IMR-90 (cell line): Measurements from ENCODE around the gene CSGALNACT2. TPM values are rescaled to one million over a fixed set of nuclear protein-coding genes. Genes with fewer than 3 reads are reported as not detected.

Experiments
- ATAC-seq: fragments of 200-7000 bp; cut with Tn5 transposase; 2 replicates; pipeline ENCODE4 v1.9.1; 2020; ENCODE audit warnings: low read depth, mild to moderate bottlenecking, moderate library complexity
- BruUV-seq: library from RNA; stranded (reverse); fragments of 400-500 nt; replicated peaks from 2 replicates; lab custom pipeline; 2021; lab: Mats Ljungman, UMichigan
- CTCF ChIA-PET: fragments of 300-600 bp; formaldehyde crosslinking; extraction: SDS; loops from one replicate; lab custom pipeline; 2021; ENCODE audit warnings: antibody characterized with exemption; lab: Yijun Ruan, JAX
- POLR2A ChIA-PET: fragments of 300-600 bp; sonication (Branson Sonifier 250); formaldehyde crosslinking; loops from one replicate; lab custom pipeline; 2022; ENCODE audit warnings: antibody characterized with exemption; ENCODE audit not compliant: unreplicated experiment; lab: Charles Lee
- DNase-seq: peaks from one replicate; pipeline ENCODE4 v3.0.0; 2013
- H2AFZ ChIP-seq: replicated peaks from 2 replicates; pipeline ENCODE3; 2013; ENCODE audit warnings: low read length, mild to moderate bottlenecking; ENCODE audit not compliant: poor library complexity
- H2AK5ac ChIP-seq: 2 replicates; pipeline ENCODE4 v1.6.1; 2013; ENCODE audit warnings: low read depth, low read length, inconsistent platforms
- H2AK9ac ChIP-seq: replicated peaks from 2 replicates; pipeline ENCODE3; 2013; ENCODE audit warnings: mild to moderate bottlenecking, low read depth, low read length, moderate library complexity; ENCODE audit not compliant: poor library complexity
- H2BK120ac ChIP-seq: 2 replicates; pipeline ENCODE4 v1.6.1; 2013; ENCODE audit warnings: low read depth, low read length, inconsistent platforms
- H2BK15ac ChIP-seq: 3 replicates; pipeline ENCODE4 v1.6.1; 2013; ENCODE audit warnings: low read depth, low read length, inconsistent platforms
- H2BK20ac ChIP-seq: 2 replicates; pipeline ENCODE4 v1.6.1; 2013; ENCODE audit warnings: low read depth, mild to moderate bottlenecking, inconsistent platforms, low read length, moderate library complexity
- H2BK5ac ChIP-seq: 2 replicates; pipeline ENCODE4 v1.6.1; 2013; ENCODE audit warnings: mild to moderate bottlenecking, low read depth, low read length, inconsistent platforms; ENCODE audit not compliant: poor library complexity, severe bottlenecking
- H3K14ac ChIP-seq: replicated peaks from 2 replicates; pipeline ENCODE4 v1.6.1; 2013; ENCODE audit warnings: low read depth, low read length, inconsistent platforms
- H3K18ac ChIP-seq: 2 replicates; pipeline ENCODE4 v1.6.1; 2013; ENCODE audit warnings: low read depth, low read length, control low read depth
- H3K23ac ChIP-seq: 2 replicates; pipeline ENCODE4 v1.6.1; 2013; ENCODE audit warnings: low read depth, low read length, inconsistent platforms
- H3K27ac ChIP-seq: 2 replicates; pipeline ENCODE4 v1.5.1; 2013; ENCODE audit warnings: mild to moderate bottlenecking, control low read depth, low read length; ENCODE audit not compliant: insufficient read depth
- H3K27me3 ChIP-seq: 2 replicates; pipeline ENCODE4 v1.6.1; 2013; ENCODE audit warnings: low read length; ENCODE audit not compliant: control insufficient read depth, insufficient read depth
- H3K36me3 ChIP-seq: 2 replicates; pipeline ENCODE4 v1.6.1; 2013; ENCODE audit warnings: low read length, mixed read lengths; ENCODE audit not compliant: control insufficient read depth, insufficient read depth
- H3K4ac ChIP-seq: 2 replicates; pipeline ENCODE4 v1.6.1; 2013; ENCODE audit warnings: low read depth, low read length, inconsistent platforms
- H3K4me1 ChIP-seq: 2 replicates; pipeline ENCODE4 v1.6.1; 2013; ENCODE audit warnings: low read length, mixed read lengths; ENCODE audit not compliant: control insufficient read depth, insufficient read depth
- H3K4me2 ChIP-seq: 2 replicates; pipeline ENCODE4 v1.6.1; 2013; ENCODE audit warnings: low read depth, mild to moderate bottlenecking, control low read depth, low read length, moderate library complexity
- H3K4me3 ChIP-seq: 2 replicates; pipeline ENCODE4 v1.5.1; 2013; ENCODE audit warnings: low read depth, mild to moderate bottlenecking, control low read depth, low read length, moderate library complexity; ENCODE audit not compliant: insufficient read depth
- H3K56ac ChIP-seq: 2 replicates; pipeline ENCODE4 v1.6.1; 2013; ENCODE audit warnings: low read length, inconsistent platforms; ENCODE audit not compliant: insufficient read depth; ENCODE audit errors: extremely low read depth
- H3K79me1 ChIP-seq, 2 experiments: 2 replicates each; pipeline ENCODE4 v1.6.1; 2013; ENCODE audit warnings: low read length in 2 of 2, inconsistent platforms in 1 of 2, low read depth in 1 of 2
- H3K9ac ChIP-seq: 2 replicates; pipeline ENCODE4 v1.6.1; 2013; ENCODE audit warnings: low read depth, low read length, control low read depth
- H3K9me1 ChIP-seq: 2 replicates; pipeline ENCODE4 v1.6.1; 2013; ENCODE audit warnings: low read length, inconsistent platforms; ENCODE audit not compliant: insufficient read depth
- H3K9me3 ChIP-seq: 2 replicates; pipeline ENCODE4 v1.6.1; 2013; ENCODE audit warnings: low read length; ENCODE audit not compliant: control insufficient read depth, insufficient read depth
- H4K20me1 ChIP-seq: 2 replicates; pipeline ENCODE4 v1.6.1; 2013; ENCODE audit warnings: low read length, inconsistent platforms; ENCODE audit not compliant: insufficient read depth
- H4K5ac ChIP-seq: 2 replicates; pipeline ENCODE4 v1.6.1; 2013; ENCODE audit warnings: mild to moderate bottlenecking, low read depth, low read length, control low read depth
- H4K8ac ChIP-seq, 2 experiments: 2 replicates each; pipeline ENCODE4 v1.6.1; 2013; ENCODE audit warnings: low read depth in 2 of 2, low read length in 2 of 2, control low read depth in 1 of 2, inconsistent platforms in 1 of 2
- H4K91ac ChIP-seq: 2 replicates; pipeline ENCODE4 v1.6.1; 2013; ENCODE audit warnings: low read depth, low read length, inconsistent platforms; ENCODE audit not compliant: insufficient read depth
- CEBPB ChIP-seq: IDR thresholded peaks from 2 replicates; pipeline ENCODE4 v1.6.1; 2012; ENCODE audit warnings: low read depth, low read length, improper control_type of control experiment
- CHD1 ChIP-seq: IDR thresholded peaks from 2 replicates; pipeline ENCODE4 v1.6.1; 2012; ENCODE audit warnings: low read depth, low read length, improper control_type of control experiment
- CTCF ChIP-seq: conservative IDR thresholded peaks from 2 replicates; pipeline ENCODE4 v1.5.1; 2012; ENCODE audit warnings: mild to moderate bottlenecking, low read depth, low read length, improper control_type of control experiment
- ELK1 ChIP-seq: fragments of 150-350 bp; IDR thresholded peaks from 2 replicates; pipeline ENCODE4 v1.6.1; 2016; ENCODE audit warnings: low read depth, mild to moderate bottlenecking, low read length, moderate library complexity, borderline replicate concordance
- FOS ChIP-seq: fragments of 150-350 bp; IDR thresholded peaks from 2 replicates; pipeline ENCODE4 v1.6.1; 2016; ENCODE audit warnings: low read depth, low read length
- MAFK ChIP-seq: IDR thresholded peaks from 2 replicates; pipeline ENCODE4 v1.6.1; 2012; ENCODE audit warnings: low read depth, low read length, improper control_type of control experiment
- POLR2A ChIP-seq: IDR thresholded peaks from 2 replicates; pipeline ENCODE4 v1.6.1; 2012; ENCODE audit warnings: mild to moderate bottlenecking, low read depth, low read length
- RAD21 ChIP-seq: IDR thresholded peaks from 2 replicates; pipeline ENCODE4 v1.6.1; 2012; ENCODE audit warnings: low read length, improper control_type of control experiment
- RCOR1 ChIP-seq: IDR thresholded peaks from 2 replicates; pipeline ENCODE4 v1.6.1; 2012; ENCODE audit warnings: mild to moderate bottlenecking, low read length, improper control_type of control experiment; ENCODE audit not compliant: insufficient replicate concordance
- RFX5 ChIP-seq: IDR thresholded peaks from 2 replicates; pipeline ENCODE4 v1.8.0; 2012; ENCODE audit warnings: low read depth, mild to moderate bottlenecking, low read length, moderate library complexity
- SMC3 ChIP-seq: fragments of 150-350 bp; IDR thresholded peaks from 2 replicates; pipeline ENCODE4 v1.6.1; 2016; ENCODE audit warnings: low read depth, mild to moderate bottlenecking, antibody characterized with exemption, low read length, moderate library complexity
- USF2 ChIP-seq: fragments of 150-350 bp; IDR thresholded peaks from 2 replicates; pipeline ENCODE4 v1.6.1; 2017; ENCODE audit warnings: mild to moderate bottlenecking, antibody characterized with exemption, low read length, low read depth
- WGBS, 2 experiments: methylation state at CpG; one replicate each; pipeline versions ENCODE4 v1.1.5 to v1.1.7; 2013; ENCODE audit warnings: missing lambda C conversion rate in 2 of 2; ENCODE audit not compliant: insufficient read length in 1 of 2; ENCODE audit errors: extremely low coverage in 2 of 2; 5-methylcytosine and 5-hydroxymethylcytosine counted together
- dilution Hi-C: fragments of 300-500 bp; cut with HindIII; formaldehyde crosslinking; loops from one replicate; pipeline ENCODE4 v1.14.3; 2018; ENCODE audit warnings: low sequenced_read_pairs; ENCODE audit not compliant: unreplicated experiment
- in situ Hi-C: fragments of 300-500 bp; cut with MboI; formaldehyde crosslinking; loops from 3 replicates; pipeline ENCODE4 v1.14.3; 2019; ENCODE audit warnings: low sequenced_read_pairs, inconsistent platforms, mixed read lengths
- intact Hi-C: fragments of 100-400 bp; cut with micrococcal nuclease; formaldehyde crosslinking; loops from 2 replicates; pipeline ENCODE4 v1.10.0; 2022
- polyA plus RNA-seq, 3 experiments: library from polyadenylated mRNA; depleted of rRNA; stranded (reverse); fragments of >200 nt; gene quantifications; 2 replicates each; pipeline ENCODE4 v1.2.3, GENCODE V29; 2012; ENCODE audit warnings: low replicate concordance in 1 of 3
- total RNA-seq: library from RNA; depleted of rRNA; stranded (reverse); fragments of >200 nt; gene quantifications from 2 replicates; pipeline ENCODE4 v1.2.3, GENCODE V29; 2012

The CSGALNACT2 gene
- total and polyA plus RNA-seq, 2 of the 4 experiments (the other 2 are of a cell fraction), result 6.5 to 13.1 TPM

GRCh38 chr10:43155221-43155620 lies 17.0 kb downstream of the CSGALNACT2 start:
- dilution Hi-C loops, result no loop called here
- ChIA-PET CTCF (no interaction called here), POLR2A (no interaction called here)
- no peak for TF ChIP-seq ELK1
- no peak for TF ChIP-seq RFX5
- TF ChIP-seq RAD21, result no peak
- TF ChIP-seq CEBPB, result no peak
- no peak for TF ChIP-seq FOS
- TF ChIP-seq POLR2A, result no peak
- no peak for TF ChIP-seq CHD1
- no peak for TF ChIP-seq CTCF
- TF ChIP-seq RCOR1, result no peak
- no peak for TF ChIP-seq USF2
- no peak for TF ChIP-seq SMC3
- TF ChIP-seq MAFK, result no peak
- H3K4ac ChIP-seq, result no peak overlapping the region
- no peak overlapping the region for H2BK120ac ChIP-seq
- in situ Hi-C loops, result no loop called here
- no peak overlapping the region for H2AFZ ChIP-seq
- no peak overlapping the region for H3K9ac ChIP-seq
- H2BK15ac ChIP-seq, result no peak overlapping the region
- H4K5ac ChIP-seq, result no peak overlapping the region
- H4K20me1 ChIP-seq, result peaks cover 31% of the 10 kb centered on the region
- no peak overlapping the region for H2AK9ac ChIP-seq
- no peaks in the 10 kb centered on the region for H3K36me3 ChIP-seq
- DNase-seq (no peak), ATAC-seq (no peak)
- H3K14ac ChIP-seq, result no peak overlapping the region
- H3K27ac ChIP-seq, result no peak overlapping the region
- no peak overlapping the region for H3K23ac ChIP-seq
- H3K18ac ChIP-seq, result no peak overlapping the region
- no peak overlapping the region for H3K56ac ChIP-seq
- peaks cover 24 to 32% of the 10 kb centered on the region in 2 experiments for H3K79me1 ChIP-seq
- no peak overlapping the region for H2AK5ac ChIP-seq
- no peaks in the 10 kb centered on the region for H3K27me3 ChIP-seq
- no peaks in the 10 kb centered on the region for H3K9me3 ChIP-seq
- H3K9me1 ChIP-seq, result peaks cover 4% of the 10 kb centered on the region; the same call in 1 of the 2 replicates
- intact Hi-C loops, result no loop called here
- H3K4me1 ChIP-seq, result peaks cover 7% of the 10 kb centered on the region
- no peak overlapping the region for H3K4me3 ChIP-seq
- no peak overlapping the region for H4K8ac ChIP-seq
- no peak overlapping the region for H4K91ac ChIP-seq
- H2BK20ac ChIP-seq, result no peak overlapping the region
- no CpG with 5 or more reads among the region's 2 CpGs for WGBS, 2 experiments
- no peak overlapping the region for H3K4me2 ChIP-seq
- TSS peak; percentile 89 for BruUV-seq
- H2BK5ac ChIP-seq, result no peak overlapping the region
